Endothelial cell of umbilical vein (primary cell): ENCODE results near the gene TAF8. TPM values are rescaled to one million over a fixed set of nuclear protein-coding genes. Genes with fewer than 3 reads are reported as not detected.

ENCODE experiments used
- BruUV-seq: library from RNA; stranded (reverse); fragments of 400-500 nt; replicated peaks from 2 replicates; lab custom pipeline; 2021; lab: Mats Ljungman, UMichigan
- CTCF ChIA-PET: fragments of 300-600, 350-600 bp; sonication (Branson Sonifier 250); formaldehyde crosslinking; loops from one replicate; lab custom pipeline; 2021; ENCODE audit warnings: antibody characterized with exemption, inconsistent platforms; lab: Charles Lee
- POLR2A ChIA-PET: fragments of 300-600, 350-600 bp; sonication (Branson Sonifier 250); formaldehyde crosslinking; loops from one replicate; lab custom pipeline; 2021; ENCODE audit warnings: antibody characterized with exemption, inconsistent platforms; lab: Charles Lee
- DNase-seq: peaks from one replicate; pipeline ENCODE4 v3.0.0-alpha.2; 2011; ENCODE audit warnings: low read depth, low spot score
- FAIRE-seq: peaks from 2 replicates; lab custom pipeline; 2011; peaks lifted over from hg19 to GRCh38; lab: Jason Lieb, UNC
- H2AFZ ChIP-seq: 2 replicates; pipeline ENCODE4 v1.6.0; 2012; ENCODE audit warnings: low read depth, low read length, control low read depth, inconsistent platforms
- H3K27ac ChIP-seq: 2 replicates; pipeline ENCODE4 v1.5.1; 2011; ENCODE audit warnings: low read depth, mild to moderate bottlenecking, control low read depth, low read length, moderate library complexity; ENCODE audit not compliant: insufficient read depth
- H3K27me3 ChIP-seq, 2 experiments: 2 replicates each; pipeline versions ENCODE4 v1.6.0 to v1.6.1; 2011; ENCODE audit warnings: low read length in 2 of 2, mixed read lengths in 1 of 2; ENCODE audit not compliant: control insufficient read depth in 2 of 2, insufficient read depth in 2 of 2
- H3K36me3 ChIP-seq, 2 experiments: 2 replicates in 1 of 2; 3 replicates in 1 of 2; pipeline ENCODE4 v1.5.1; 2011; ENCODE audit warnings: low read length in 2 of 2, mild to moderate bottlenecking in 1 of 2, moderate library complexity in 1 of 2; ENCODE audit not compliant: control insufficient read depth in 2 of 2, insufficient read depth in 2 of 2; ENCODE audit errors: extremely low read depth in 1 of 2
- H3K4me1 ChIP-seq: 3 replicates; pipeline ENCODE4 v1.5.1; 2011; ENCODE audit warnings: mild to moderate bottlenecking, low read length; ENCODE audit not compliant: control insufficient read depth, insufficient read depth; ENCODE audit errors: extremely low read depth
- H3K4me2 ChIP-seq: 2 replicates; pipeline ENCODE4 v1.6.1; 2011; ENCODE audit warnings: low read length, control low read depth, mixed read lengths; ENCODE audit not compliant: insufficient read depth
- H3K4me3 ChIP-seq, 3 experiments: fragments of 200-600 bp in 1 of 3; sonication (generic), shearing (Covaris generic) in 1 of 3; replicated peaks in 1 of 3; 2 replicates each; pipeline ENCODE4 v1.5.1; 2011 to 2016; ENCODE audit warnings: control low read depth in 3 of 3, low read length in 3 of 3, mild to moderate bottlenecking in 2 of 3, inconsistent platforms in 1 of 3, low read depth in 1 of 3, moderate library complexity in 1 of 3; ENCODE audit not compliant: insufficient read depth in 1 of 3
- H3K79me2 ChIP-seq: 2 replicates; pipeline ENCODE4 v1.6.0; 2012; ENCODE audit warnings: low read length, inconsistent platforms; ENCODE audit not compliant: control insufficient read depth, insufficient read depth
- H3K9ac ChIP-seq: replicated peaks from 2 replicates; pipeline ENCODE3; 2011; ENCODE audit warnings: low read length, control low read depth; ENCODE audit not compliant: insufficient read depth; ENCODE audit errors: extremely low read depth
- H3K9me1 ChIP-seq: replicated peaks from 3 replicates; pipeline ENCODE4 v1.6.0; 2011; ENCODE audit warnings: mild to moderate bottlenecking, low read length; ENCODE audit not compliant: control insufficient read depth, insufficient read depth; ENCODE audit errors: extremely low read depth
- H3K9me3 ChIP-seq: replicated peaks from 2 replicates; pipeline ENCODE4 v1.5.1; 2012; ENCODE audit warnings: low read length, inconsistent platforms; ENCODE audit not compliant: control insufficient read depth, insufficient read depth
- H4K20me1 ChIP-seq: replicated peaks from 2 replicates; pipeline ENCODE3; 2011; ENCODE audit warnings: mild to moderate bottlenecking, low read length; ENCODE audit not compliant: control insufficient read depth, insufficient read depth; ENCODE audit errors: extremely low read depth
- CTCF ChIP-seq, 2 donors: IDR thresholded peaks; 1 replicate in 1 of 2; 2 replicates in 1 of 2; pipeline ENCODE4 v1.5.1; 2011; ENCODE audit warnings: low read length in 2 of 2, mild to moderate bottlenecking in 2 of 2, moderate library complexity in 2 of 2, control low read depth in 1 of 2, inconsistent platforms in 1 of 2, low read depth in 1 of 2; ENCODE audit not compliant: insufficient read depth in 1 of 2; ENCODE audit errors: extremely low read depth in 1 of 2
- GATA2 ChIP-seq: IDR thresholded peaks from 2 replicates; pipeline ENCODE4 v1.7.0; 2011; ENCODE audit warnings: low read depth, mild to moderate bottlenecking, moderate library complexity, mixed read lengths, low read length; ENCODE audit not compliant: insufficient read length, insufficient read depth
- JUN ChIP-seq: IDR thresholded peaks from 2 replicates; pipeline ENCODE4 v1.6.1; 2011; ENCODE audit warnings: borderline replicate concordance, low read depth; ENCODE audit not compliant: insufficient read length, insufficient read depth
- dilution Hi-C: fragments of 300-500 bp; cut with MboI; formaldehyde crosslinking; loops from one replicate; pipeline ENCODE4 v1.15.0; 2019; ENCODE audit warnings: low sequenced_read_pairs; ENCODE audit not compliant: extremely low pct_ligation_motif_present
- intact Hi-C: fragments of 100-400 bp; cut with micrococcal nuclease; formaldehyde crosslinking; loops from one replicate; pipeline ENCODE4 v1.10.0; 2022
- polyA plus RNA-seq, 4 experiments: library from polyadenylated mRNA; depleted of rRNA in 3 of 4; stranded (reverse) in 3 of 4; unstranded in 1 of 4; fragments of >200 nt; gene quantifications; 2 replicates each; pipeline versions ENCODE4 v1.2.1 to v1.2.3, GENCODE V29; 2011 to 2012; ENCODE audit warnings: missing spikeins in 1 of 4
- total RNA-seq: library from RNA; stranded (reverse); gene quantifications from 2 replicates; pipeline ENCODE4 v1.2.3, GENCODE V29; 2021

TAF8 gene
- total and polyA plus RNA-seq, 2 donors (not counting 3 experiments of a cell fraction or from before 2014, with no cell fraction given), result 32.9 to 45.4 TPM

- dilution Hi-C loops (no loop called here), intact Hi-C loops (loop anchor here (1.0 to 5.0 kb wide), 11 partner anchors 77 to 677 kb away; partner anchors contain the start of genes BYSL, CCND3, MED20 and PRICKLE4)
- no peaks in the 10 kb centered on the region for H3K9me3 ChIP-seq
- DNase-seq (peak; percentile 82), FAIRE-seq (peak; percentile 88)
- H3K79me2 ChIP-seq, result no peaks in the 10 kb centered on the region
- no peaks in the 10 kb centered on the region for H3K9me1 ChIP-seq
- H3K4me1 ChIP-seq, result peaks cover 42% of the 10 kb centered on the region
- no peaks in the 10 kb centered on the region for H3K36me3 ChIP-seq
- no peak overlapping the region for H3K4me3 ChIP-seq
- peak overlapping the region; percentile 41 for H2AFZ ChIP-seq
- ChIA-PET POLR2A (no interaction called here), CTCF (interaction anchor here (0.7 to 8.1 kb wide), 35 partner anchors 9 to 676 kb away, joined by 3 to 149 read pairs (median 4); partner anchors contain the start of genes BYSL, CCND3, FRS3 and MED20)
- no TSS peak for BruUV-seq
- no peak overlapping the region for H3K27ac ChIP-seq
- TF ChIP-seq JUN (no peak), CTCF (IDR thresholded peaks at IDR 0.05; ENCODE audit: extremely low read depth in 1 of 2, insufficient read depth in 1 of 2, low read depth in 1 of 2, low read length in 2 of 2) (peak; percentile 90 to 94), GATA2 (no peak)
- H3K9ac ChIP-seq, result peak overlapping the region; percentile 1
- H4K20me1 ChIP-seq, result no peaks in the 10 kb centered on the region
- no peaks in the 10 kb centered on the region for H3K27me3 ChIP-seq
- peak overlapping the region; percentile 12 for H3K4me2 ChIP-seq
These were observed 6.4 kb upstream of the TAF8 start for GRCh38 chr6:42043787-42044475.
